KBM-7 (cell line): ENCODE results near the gene PRDM11.

Experiments used
- DNase-seq: peaks from one replicate; pipeline ENCODE4 v3.0.0-alpha.2; 2015
- in situ Hi-C: fragments of 300-500 bp; cut with MboI; formaldehyde crosslinking; loops from 2 replicates; pipeline ENCODE4 v1.14.3; 2020; ENCODE audit warnings: low sequenced_read_pairs, low pct_unique_long_range_greater_than_20kb, mixed read lengths

Gene PRDM11

GRCh38 chr11:45188127-45188526, 41.7 kb downstream of the PRDM11 start:
- DNase-seq = no peak
- in situ Hi-C loops = no loop called here

GRCh38 chr11:45189230-45189629, 42.8 kb downstream of the PRDM11 start:
- no peak for DNase-seq
- in situ Hi-C loops = no loop called here

DNA sequence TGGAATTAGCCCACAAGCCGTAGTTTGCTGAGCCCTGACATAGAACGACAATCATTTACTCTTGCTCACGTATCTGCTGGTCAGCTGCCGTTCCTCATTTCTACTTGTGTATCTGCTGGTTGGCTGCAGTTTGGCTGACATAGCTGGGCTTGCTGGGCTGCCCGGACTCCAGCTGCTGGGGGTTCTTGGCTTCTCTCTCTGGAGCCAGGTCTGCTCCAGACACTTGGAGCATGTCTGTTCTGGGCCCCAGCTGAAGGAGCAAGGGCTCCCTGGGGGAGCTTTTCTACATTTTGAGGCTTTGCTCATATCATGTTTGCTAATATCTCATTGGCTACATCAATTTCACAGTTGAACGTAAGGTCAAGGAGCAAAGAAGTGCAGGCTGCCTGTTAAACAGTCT, 47.3 kb downstream of the PRDM11 start:
- in situ Hi-C loops = no loop called here
- DNase-seq = no peak

- DNase-seq = no peak
- in situ Hi-C loops = no loop called here
Measured at GRCh38 chr11:45204761-45205160, 58.3 kb downstream of the PRDM11 start.

DNA sequence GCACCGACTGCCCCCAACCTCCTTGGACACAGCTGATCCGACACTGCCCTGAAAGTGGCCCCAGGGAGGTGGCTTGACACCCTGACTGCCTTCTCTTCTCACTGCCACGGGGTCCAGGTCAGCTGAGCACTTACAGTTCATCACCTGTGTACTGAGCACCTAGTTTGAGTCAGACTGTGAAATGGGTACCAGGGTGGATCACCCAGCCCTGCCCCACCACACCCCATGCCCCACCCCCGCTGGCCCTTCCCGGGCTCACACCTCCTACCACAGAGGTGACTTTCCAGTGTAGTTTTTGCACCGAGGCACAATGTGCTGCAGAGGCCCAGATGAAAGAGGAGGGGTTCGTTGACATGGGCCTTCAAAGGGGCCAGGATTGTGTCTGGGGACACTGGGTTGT, 59.5 kb downstream of the PRDM11 start:
- in situ Hi-C loops = no loop called here
- no peak for DNase-seq

DNA sequence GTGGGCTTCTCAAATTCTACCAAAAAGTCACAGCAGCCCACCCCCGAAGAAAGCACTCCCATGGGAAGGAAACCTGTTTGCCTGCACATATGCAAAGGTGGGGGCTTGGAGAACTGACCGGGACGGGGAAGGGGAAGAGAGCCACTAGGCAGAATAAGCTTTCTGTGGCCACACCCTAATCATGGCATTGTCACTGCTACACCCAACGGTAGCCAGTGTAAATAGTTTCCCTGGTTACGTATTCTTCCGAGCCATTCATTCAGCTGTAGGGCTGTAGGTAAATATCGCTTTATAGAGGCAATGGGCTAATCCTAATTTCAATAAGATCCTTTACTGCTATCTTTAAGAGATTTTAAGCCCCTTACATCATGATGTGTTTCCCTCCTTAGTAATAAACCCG, 61.7 kb downstream of the PRDM11 start:
- in situ Hi-C loops = no loop called here
- no peak for DNase-seq

DNA sequence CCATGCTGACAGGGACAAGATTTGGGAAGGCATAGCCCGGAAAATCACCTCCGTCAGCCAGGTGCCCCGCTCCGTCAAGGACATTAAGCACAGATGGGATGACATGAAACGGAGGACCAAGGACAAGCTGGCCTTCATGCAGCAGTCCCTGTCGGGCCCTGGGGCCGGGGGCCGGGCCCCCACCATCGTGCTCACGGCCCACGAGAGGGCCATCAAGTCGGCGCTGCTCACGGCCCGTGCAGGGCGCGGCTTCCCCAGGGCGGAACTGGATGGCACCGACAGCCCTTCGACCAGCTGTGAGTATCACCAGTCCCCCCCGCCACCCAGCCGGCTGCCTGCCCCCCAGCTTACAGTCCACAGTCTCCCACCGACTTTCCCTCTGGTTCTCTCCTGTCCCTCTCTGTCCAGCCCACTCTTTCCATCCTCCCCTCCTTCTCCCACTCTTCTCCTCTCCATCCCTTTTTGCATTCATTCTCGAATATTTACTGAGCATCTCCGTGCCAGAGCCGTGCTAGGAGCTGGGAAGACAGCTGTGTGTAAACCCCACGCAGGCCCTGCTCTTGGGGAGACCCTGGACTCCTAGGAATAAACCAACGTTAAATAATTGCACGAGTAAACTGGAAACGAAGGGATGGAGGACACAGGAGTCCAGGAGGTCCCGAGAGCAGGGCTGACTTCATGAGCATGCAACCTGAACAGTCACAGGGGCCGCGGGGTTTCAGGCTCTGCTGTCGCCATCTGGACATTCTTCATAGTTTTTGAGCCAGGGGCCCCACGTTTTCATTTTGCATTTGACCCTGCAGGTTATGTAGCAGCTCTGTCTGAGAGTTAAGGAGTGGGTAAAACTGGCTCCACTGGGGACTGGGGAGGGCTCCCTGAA, 62.8 kb downstream of the PRDM11 start:
- in situ Hi-C loops = no loop called here
- DNase-seq = no peak

DNA sequence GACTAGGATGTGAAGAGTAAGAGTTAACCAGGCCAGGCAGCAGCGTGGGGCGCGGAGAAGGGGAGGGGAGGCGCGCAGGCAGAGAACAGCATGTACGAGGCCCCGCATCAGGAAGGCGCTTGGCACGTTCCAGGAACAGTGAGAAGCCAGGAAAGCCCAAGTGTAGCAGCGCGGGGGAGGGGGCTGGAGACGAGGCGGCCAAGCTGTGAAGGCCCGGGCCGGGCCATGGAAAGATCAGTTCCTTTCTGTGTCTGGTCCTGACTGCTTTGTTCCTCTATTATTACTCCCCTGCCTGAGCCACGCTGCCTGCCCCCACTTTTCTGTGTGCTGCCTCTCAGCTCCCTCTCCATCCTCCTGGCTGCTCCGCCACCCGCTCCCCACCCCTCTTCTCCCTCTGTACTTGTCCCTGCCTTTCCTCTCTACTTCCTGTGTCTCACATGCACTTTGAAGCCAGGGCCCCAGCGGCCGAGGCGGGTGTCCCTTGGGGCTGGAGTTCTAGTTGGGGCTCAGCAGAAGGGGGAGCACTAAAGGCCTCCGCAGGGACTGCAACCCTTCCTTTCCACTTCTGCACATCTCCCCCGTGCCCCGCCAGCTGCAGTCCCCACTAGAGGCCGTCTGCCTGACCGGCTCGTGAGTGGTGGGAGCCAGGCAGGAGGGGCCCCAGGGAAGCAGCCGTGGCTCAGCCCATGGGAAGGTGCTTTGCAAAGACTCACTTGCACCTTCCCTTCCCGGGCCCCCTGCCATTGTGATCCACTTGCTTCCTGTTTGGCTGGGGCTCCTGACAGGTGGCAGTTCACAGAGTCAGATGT, 63.7 kb downstream of the PRDM11 start:
- in situ Hi-C loops = no loop called here

DNA sequence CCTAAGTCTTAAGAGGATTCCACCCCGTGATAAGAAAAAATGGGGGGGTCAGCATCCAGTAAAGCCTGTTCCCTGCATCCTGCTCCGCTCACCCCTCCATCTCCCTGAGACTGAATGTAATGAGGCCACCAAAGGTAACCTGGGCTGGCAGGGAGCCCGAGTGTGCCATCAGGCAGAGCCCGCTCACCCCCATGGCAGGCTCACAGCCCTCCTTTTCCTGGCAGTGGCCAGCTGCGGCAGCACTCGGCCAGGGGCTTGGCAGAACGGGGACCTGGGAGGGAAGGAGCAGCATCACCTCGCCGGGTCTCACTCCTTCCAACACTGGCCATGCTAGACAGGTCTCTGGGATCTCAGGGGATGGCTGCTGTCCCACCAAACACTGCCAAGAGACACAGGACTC, 64.4 kb downstream of the PRDM11 start:
- DNase-seq = no peak
- in situ Hi-C loops = no loop called here

More for the DNA sequence above, 63.7 kb downstream of the PRDM11 start:
- peak; percentile 77 for DNase-seq

DNA sequence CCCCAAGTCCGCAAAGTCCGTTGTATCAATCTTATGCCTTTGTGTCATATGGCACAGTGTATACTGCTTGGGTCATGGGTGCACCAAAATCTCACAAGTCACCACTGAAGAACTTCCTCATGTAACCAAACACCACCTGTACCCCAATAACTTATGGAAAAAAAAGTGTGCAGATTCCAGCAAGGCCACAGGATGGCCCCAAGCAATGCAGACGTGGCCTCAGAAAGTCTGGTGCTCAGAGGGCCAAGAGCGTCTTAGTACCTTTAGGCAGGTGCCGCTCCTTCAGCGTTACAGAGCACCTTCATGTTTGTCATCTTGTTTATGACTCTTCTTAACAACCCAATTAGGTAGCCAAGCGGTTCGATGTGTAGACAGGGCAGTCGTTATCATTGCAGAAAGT, 65.3 kb downstream of the PRDM11 start:
- in situ Hi-C loops = no loop called here
- no peak for DNase-seq

DNA sequence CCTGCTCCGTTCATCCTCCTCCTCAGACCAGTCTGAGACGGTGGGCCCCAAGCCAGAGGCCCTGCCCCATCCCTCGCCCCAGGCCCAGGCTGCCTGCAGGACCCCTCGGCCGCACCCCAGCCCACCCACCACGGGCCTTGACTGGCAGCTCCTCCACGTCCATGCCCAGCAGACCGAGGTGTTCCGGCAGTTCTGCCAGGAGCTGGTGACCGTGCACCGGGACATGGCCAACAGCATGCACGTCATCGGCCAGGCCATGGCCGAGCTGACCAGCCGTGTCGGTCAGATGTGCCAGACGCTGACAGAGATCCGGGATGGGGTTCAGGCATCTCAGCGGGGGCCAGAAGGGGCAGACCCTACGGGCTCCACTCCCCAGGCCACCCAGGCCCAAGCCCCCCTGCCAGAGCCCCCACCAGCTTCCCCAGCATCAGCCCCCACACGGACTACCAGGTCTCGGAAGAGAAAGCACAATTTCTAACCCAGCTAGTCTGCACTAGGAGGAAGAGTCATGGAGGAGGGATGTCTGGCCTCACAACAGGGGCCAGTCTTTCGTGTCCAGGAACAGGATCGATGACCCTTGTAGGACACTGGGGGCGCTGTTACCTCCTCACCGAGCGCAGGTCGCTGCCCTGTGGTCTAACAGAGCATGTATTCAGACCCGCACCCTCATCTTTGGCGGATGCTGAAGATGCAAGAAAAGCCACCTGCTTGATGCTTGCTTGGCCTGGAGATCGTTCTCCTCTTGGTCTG, 66.3 kb downstream of the PRDM11 start:
- no peak for DNase-seq
- in situ Hi-C loops = no loop called here

GRCh38 chr11:45213316-45213665, 66.9 kb downstream of the PRDM11 start:
- DNase-seq = no peak
- in situ Hi-C loops = no loop called here

DNA sequence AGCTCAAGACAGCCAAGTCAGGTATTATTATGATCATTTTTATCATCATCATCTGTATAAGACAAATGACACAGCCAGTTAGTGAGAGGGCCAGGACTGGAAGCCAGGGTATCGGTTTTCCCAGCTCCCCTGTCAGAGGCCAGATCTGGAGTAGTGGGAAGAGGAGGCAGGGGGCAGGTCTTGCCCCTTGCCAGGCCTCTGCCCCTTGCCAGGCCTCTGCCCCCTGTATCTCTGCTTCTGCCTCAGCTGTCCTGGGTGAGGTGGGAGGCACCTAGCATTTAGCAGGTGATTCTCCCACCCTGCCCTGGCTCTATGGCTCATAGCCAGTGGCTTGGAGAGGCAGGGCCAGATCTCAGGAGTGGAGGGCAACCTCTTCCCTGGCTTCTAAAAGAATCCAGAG, 67.3 kb downstream of the PRDM11 start:
- in situ Hi-C loops = no loop called here
- DNase-seq = no peak

DNA sequence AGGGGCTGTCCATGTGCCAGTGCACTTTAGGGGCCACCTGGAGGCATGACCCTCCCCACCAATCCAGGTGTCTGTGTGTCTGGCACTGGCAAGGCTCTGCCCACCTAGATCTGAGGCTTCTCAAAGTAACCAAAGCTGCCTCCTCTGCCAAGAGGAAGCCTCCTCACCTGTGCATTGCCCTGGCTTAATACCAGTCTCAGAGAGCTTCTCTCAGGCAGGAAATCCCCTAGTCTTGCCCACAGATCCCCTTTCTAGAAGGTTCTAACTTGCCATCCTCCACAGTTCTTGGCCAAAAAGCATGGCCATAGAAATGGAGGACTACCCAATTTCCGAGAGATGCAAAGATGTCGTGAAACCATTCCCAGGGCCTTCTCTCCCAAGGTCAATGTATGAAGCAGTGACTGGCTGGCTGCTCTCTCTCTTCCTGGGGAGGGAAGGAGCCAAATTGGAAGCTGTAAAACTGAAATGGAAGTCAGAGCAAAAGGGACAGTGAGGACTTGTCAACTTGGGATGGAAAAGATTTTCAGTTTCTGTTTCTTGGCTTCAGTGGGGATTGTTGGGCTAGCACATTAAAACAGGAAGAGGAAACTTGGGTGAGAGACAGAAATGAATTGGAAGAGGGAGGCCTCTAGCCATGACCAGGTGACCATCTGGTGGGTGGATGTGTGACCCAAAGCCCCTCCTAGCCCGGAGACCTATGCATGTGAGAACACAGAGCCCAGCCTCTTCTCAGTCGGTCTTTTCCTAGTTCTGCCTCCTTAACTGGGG, 68.8 kb downstream of the PRDM11 start:
- in situ Hi-C loops = no loop called here
- no peak for DNase-seq

DNA sequence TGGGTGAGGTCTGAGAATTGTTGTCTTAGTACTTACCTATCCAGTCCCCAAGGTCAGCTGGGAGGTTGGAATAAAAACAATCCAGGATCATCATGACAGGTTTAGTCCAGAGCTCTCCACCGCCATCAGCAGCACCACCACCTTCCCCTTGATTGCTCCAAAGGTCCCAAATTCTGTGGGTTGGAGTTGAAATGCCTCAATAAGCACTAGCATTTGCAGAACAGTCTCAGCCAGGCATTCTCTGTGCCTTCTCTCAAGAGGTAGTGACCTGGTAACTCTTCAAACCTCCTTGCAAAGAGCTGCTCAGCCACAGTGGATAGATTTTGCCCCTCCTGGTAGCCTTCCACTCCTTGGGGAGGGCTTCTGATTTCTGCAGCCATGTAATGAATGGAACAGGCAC, 69.6 kb downstream of the PRDM11 start:
- DNase-seq = no peak
- in situ Hi-C loops = no loop called here

- in situ Hi-C loops = no loop called here
Measured at GRCh38 chr11:45216901-45217300, 70.5 kb downstream of the PRDM11 start.

DNA sequence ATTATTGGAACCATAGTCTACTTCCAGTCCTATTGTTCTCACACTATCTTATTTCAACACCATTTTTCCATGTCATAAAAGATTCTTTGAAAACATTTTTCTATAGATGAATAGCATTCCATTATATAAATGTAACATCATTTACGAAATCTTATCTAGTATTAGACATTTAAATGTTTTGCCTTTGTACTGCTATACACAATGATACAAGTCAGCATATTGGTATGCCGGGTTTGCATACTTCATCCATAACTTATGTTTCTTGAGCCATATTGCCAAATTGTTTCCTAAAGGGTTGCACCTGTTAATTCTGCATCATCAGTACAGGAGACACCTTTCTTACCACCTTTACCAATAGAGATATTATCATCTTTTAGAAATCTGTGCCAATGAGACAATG, 71.6 kb downstream of the PRDM11 start:
- DNase-seq = no peak
- in situ Hi-C loops = no loop called here

More at GRCh38 chr11:45216901-45217300, 70.5 kb downstream of the PRDM11 start:
- DNase-seq = no peak

DNA sequence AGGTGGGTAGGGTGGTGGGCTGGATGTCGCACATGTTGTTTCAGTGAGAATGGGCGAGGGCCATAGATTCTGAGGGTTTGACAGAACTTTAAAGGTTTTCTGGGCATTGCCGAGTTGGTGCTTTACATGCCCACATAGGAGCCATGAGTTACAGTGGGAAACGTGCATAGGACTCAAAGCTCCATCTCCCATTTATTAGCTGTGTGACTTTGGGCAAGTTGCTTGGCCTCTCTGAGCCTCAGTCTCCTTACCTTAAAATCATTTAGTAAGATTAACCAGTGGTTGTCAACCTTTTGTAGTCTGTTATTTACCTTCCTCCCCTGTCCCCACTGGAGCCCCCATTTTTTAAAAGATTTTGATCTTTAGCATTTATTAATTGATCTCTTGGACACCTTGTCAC, 72.3 kb downstream of the PRDM11 start:
- in situ Hi-C loops = no loop called here
- DNase-seq = no peak

GRCh38 chr11:45219411-45219810, 73.0 kb downstream of the PRDM11 start:
- in situ Hi-C loops = no loop called here
- DNase-seq = no peak
